LHCN-M2 (cell line): Measurements from ENCODE around the gene RPL3. TPM values are rescaled to one million over a fixed set of nuclear protein-coding genes. Genes with fewer than 3 reads are reported as not detected.
A peak's percentile ranks its signal among the peaks of the same experiment; 100 is the strongest.
"Not testable (repeated sequence)": the region's sequence is repeated elsewhere in the genome, so short reads cannot be mapped to it uniquely, and the experiment has no call there.

ENCODE experiments used
- DNase-seq: peaks from one replicate; pipeline ENCODE4 v3.0.0-alpha.2; 2012; ENCODE audit warnings: low read depth
- total RNA-seq: library from RNA; depleted of rRNA; stranded (reverse); fragments of >200 nt; gene quantifications from 2 replicates; pipeline ENCODE4 v1.2.3, GENCODE V29; 2014

Gene RPL3
- total RNA-seq, 1 experiment from 2014 or later: 1,908 TPM

- no peak for DNase-seq
Measured at GRCh38 chr22:39351689-39352214, 32.3 kb upstream of the RPL3 start.

GRCh38 chr22:39350757-39351688 lies 31.6 kb upstream of the RPL3 start:
- DNase-seq: no peak

GRCh38 chr22:39349967-39350726 lies 30.7 kb upstream of the RPL3 start, which contains the start of gene SYNGR1:
SYNGR1 (plus strand) TSS chr22:39349991; CDS start chr22:39350011, 20 bp downstream.
- no peak for DNase-seq

- no peak for DNase-seq
Measured at GRCh38 chr22:39349506-39349966, 30.1 kb upstream of the RPL3 start.

GRCh38 chr22:39348909-39349505 lies 29.6 kb upstream of the RPL3 start:
- DNase-seq: no peak

- no peak for DNase-seq
Measured at GRCh38 chr22:39345231-39345630, 25.8 kb upstream of the RPL3 start.

- no peak for DNase-seq
Measured at GRCh38 chr22:39344046-39344390, 24.6 kb upstream of the RPL3 start.

GRCh38 chr22:39343259-39344045 lies 24.0 kb upstream of the RPL3 start:
- peak; percentile 27 for DNase-seq

- no peak for DNase-seq
Measured at GRCh38 chr22:39341179-39341578, 21.8 kb upstream of the RPL3 start.

- peak; percentile 39 for DNase-seq
Measured at GRCh38 chr22:39339775-39340174, 20.4 kb upstream of the RPL3 start.

- no peak for DNase-seq
Measured at GRCh38 chr22:39336411-39336810, 17.0 kb upstream of the RPL3 start.

GRCh38 chr22:39332441-39333064 lies 13.1 kb upstream of the RPL3 start:
- DNase-seq: no peak

GRCh38 chr22:39330553-39330952 lies 11.1 kb upstream of the RPL3 start:
- peak; percentile 29 for DNase-seq

- no peak for DNase-seq
Measured at GRCh38 chr22:39327995-39328754, 8.8 kb upstream of the RPL3 start.

- DNase-seq: peak; percentile 29
Measured at GRCh38 chr22:39325392-39325932, 6.0 kb upstream of the RPL3 start.

GRCh38 chr22:39320616-39321029 lies 1.2 kb upstream of the RPL3 start:
- DNase-seq: not testable (repeated sequence)

- no peak for DNase-seq
Measured at GRCh38 chr22:39318507-39319283, 728 bp downstream of the RPL3 start.

GRCh38 chr22:39317775-39318506 lies 1.5 kb downstream of the RPL3 start:
- peak; percentile 63 for DNase-seq
